Neural cell (in vitro differentiated cells): ENCODE results near the gene TMPRSS4. TPM values are rescaled to one million over a fixed set of nuclear protein-coding genes. Genes with fewer than 3 reads are reported as not detected.

Experiments
- H2AFZ ChIP-seq: fragments of 200-600, 300-800 bp; sonication (generic), shearing (Covaris generic); 2 replicates; pipeline ENCODE4 v1.6.0; 2014; ENCODE audit warnings: low read depth, mild to moderate bottlenecking, antibody characterized with exemption, low read length, moderate library complexity
- H3F3A ChIP-seq: fragments of 200-600 bp; shearing (Covaris generic); 2 replicates; pipeline ENCODE4 v1.6.1; 2016; ENCODE audit warnings: mild to moderate bottlenecking, moderate library complexity, mixed read lengths, antibody characterized with exemption, low read length; ENCODE audit not compliant: insufficient read depth, poor library complexity, severe bottlenecking
- H3K27ac ChIP-seq: fragments of 200-600, 300-800 bp; sonication (generic), shearing (Covaris generic); 2 replicates; pipeline ENCODE4 v1.5.1; 2014; ENCODE audit warnings: mild to moderate bottlenecking, low read length, moderate library complexity
- H3K27me3 ChIP-seq: fragments of 300-800, 200-600 bp; sonication (generic), shearing (Covaris generic); 2 replicates; pipeline ENCODE4 v1.6.0; 2014; ENCODE audit warnings: mild to moderate bottlenecking, low read depth, low read length, moderate library complexity; ENCODE audit not compliant: insufficient read depth
- H3K36me3 ChIP-seq: fragments of 300-800, 200-600 bp; sonication (generic), shearing (Covaris generic); 2 replicates; pipeline ENCODE4 v1.5.1; 2014; ENCODE audit warnings: mild to moderate bottlenecking, antibody characterized with exemption, low read length, moderate library complexity; ENCODE audit not compliant: insufficient read depth
- H3K4me2 ChIP-seq: fragments of 300-800, 200-600 bp; sonication (generic), shearing (Covaris generic); 2 replicates; pipeline ENCODE4 v1.6.0; 2014; ENCODE audit warnings: mild to moderate bottlenecking, low read length
- H3K4me3 ChIP-seq: fragments of 300-800, 200-600 bp; sonication (generic), shearing (Covaris generic); 2 replicates; pipeline ENCODE4 v1.5.1; 2014; ENCODE audit warnings: mild to moderate bottlenecking, low read length, moderate library complexity
- H3K79me2 ChIP-seq: fragments of 200-600 bp; shearing (Covaris generic); replicated peaks from 2 replicates; pipeline ENCODE4 v1.6.0; 2014; ENCODE audit warnings: mild to moderate bottlenecking, low read length, moderate library complexity; ENCODE audit not compliant: insufficient read depth
- H3K9ac ChIP-seq: fragments of 300-800, 200-600 bp; sonication (generic), shearing (Covaris generic); 2 replicates; pipeline ENCODE4 v1.6.1; 2016; ENCODE audit warnings: mild to moderate bottlenecking, low read length, mixed read lengths
- H3K9me2 ChIP-seq: fragments of 200-600 bp; shearing (Covaris generic); 2 replicates; pipeline ENCODE4 v1.6.1; 2016; ENCODE audit warnings: mild to moderate bottlenecking, low read length, mixed read lengths; ENCODE audit not compliant: insufficient read depth
- H3K9me3 ChIP-seq: fragments of 200-600, 300-800 bp; sonication (generic), shearing (Covaris generic); 2 replicates; pipeline ENCODE4 v1.6.1; 2016; ENCODE audit warnings: mild to moderate bottlenecking, mixed run types, low read length, moderate library complexity, mixed read lengths
- H4K20me1 ChIP-seq: fragments of 200-600 bp; shearing (Covaris generic); 2 replicates; pipeline ENCODE4 v1.6.1; 2016; ENCODE audit warnings: mild to moderate bottlenecking, mixed run types; ENCODE audit not compliant: insufficient read depth
- CTCF ChIP-seq: fragments of 450-650 bp; IDR thresholded peaks from 2 replicates; pipeline ENCODE4 v1.5.1; 2014; ENCODE audit warnings: antibody characterized with exemption, mild to moderate bottlenecking, moderate library complexity; ENCODE audit not compliant: poor library complexity, severe bottlenecking
- EP300 ChIP-seq: fragments of 450-650 bp; conservative IDR thresholded peaks from 2 replicates; pipeline ENCODE4 v1.6.1; 2014; ENCODE audit warnings: antibody characterized with exemption, mild to moderate bottlenecking, moderate library complexity; ENCODE audit not compliant: poor library complexity, severe bottlenecking
- EZH2 ChIP-seq: fragments of 200-600, 300-800 bp; shearing (Covaris generic), sonication (generic); IDR thresholded peaks from 2 replicates; pipeline ENCODE4 v1.6.1; 2014; ENCODE audit warnings: antibody characterized with exemption, low read length, borderline replicate concordance, mild to moderate bottlenecking; ENCODE audit not compliant: insufficient read depth, poor library complexity, severe bottlenecking
- MXI1 ChIP-seq: fragments of 450-650 bp; conservative IDR thresholded peaks from 2 replicates; pipeline ENCODE4 v1.6.1; 2014; ENCODE audit warnings: antibody characterized with exemption, mild to moderate bottlenecking; ENCODE audit not compliant: poor library complexity, severe bottlenecking
- POLR2AphosphoS5 ChIP-seq: IDR thresholded peaks from 2 replicates; pipeline ENCODE4 v1.6.1; 2012
- RAD21 ChIP-seq: fragments of 450-650 bp; conservative IDR thresholded peaks from 2 replicates; pipeline ENCODE4 v1.6.1; 2014; ENCODE audit warnings: antibody characterized with exemption, mild to moderate bottlenecking, moderate library complexity
- REST ChIP-seq: IDR thresholded peaks from 2 replicates; pipeline ENCODE4 v1.6.1; 2012; ENCODE audit warnings: borderline replicate concordance
- SMC3 ChIP-seq: fragments of 450-650 bp; conservative IDR thresholded peaks from 2 replicates; pipeline ENCODE4 v1.6.1; 2014; ENCODE audit warnings: antibody characterized with exemption, mild to moderate bottlenecking, moderate library complexity; ENCODE audit not compliant: poor library complexity
- TAF1 ChIP-seq: IDR thresholded peaks from 2 replicates; pipeline ENCODE4 v1.6.1; 2012; ENCODE audit warnings: low read depth
- polyA plus RNA-seq: library from polyadenylated mRNA; depleted of rRNA; stranded (reverse); fragments of >200 nt; gene quantifications from 2 replicates; pipeline ENCODE4 v1.2.3, GENCODE V29; 2014

The TMPRSS4 gene
- polyA plus RNA-seq, 1 donor from 2014 or later, result not detected

- Histone ChIP-seq H3K27me3 (no peaks in the 10 kb centered on the region), H3K9me2 (no peaks in the 10 kb centered on the region), H4K20me1 (no peaks in the 10 kb centered on the region), H3K79me2 (no peaks in the 10 kb centered on the region), H3K36me3 (no peaks in the 10 kb centered on the region), H3K4me2 (no peak overlapping the region), H3K4me3 (no peak overlapping the region), H3F3A (no peaks in the 10 kb centered on the region), H3K27ac (no peak overlapping the region), H2AFZ (no peak overlapping the region), H3K9ac (no peak overlapping the region), H3K9me3 (no peaks in the 10 kb centered on the region)
- TF ChIP-seq TAF1 (no peak), RAD21 (no peak), CTCF (no peak), MXI1 (no peak), POLR2AphosphoS5 (no peak), EZH2 (no peak), REST (no peak), EP300 (no peak), SMC3 (no peak)
Observed at GRCh38 chr11:118033443-118033842, 43.4 kb upstream of the TMPRSS4 start.

- Histone ChIP-seq H3K36me3 (no peaks in the 10 kb centered on the region), H3K27ac (no peak overlapping the region), H3K27me3 (no peaks in the 10 kb centered on the region), H3K4me2 (no peak overlapping the region), H4K20me1 (no peaks in the 10 kb centered on the region), H3K79me2 (no peaks in the 10 kb centered on the region), H3K4me3 (no peak overlapping the region), H2AFZ (no peak overlapping the region), H3K9ac (no peak overlapping the region), H3K9me3 (no peaks in the 10 kb centered on the region), H3K9me2 (no peaks in the 10 kb centered on the region), H3F3A (no peaks in the 10 kb centered on the region)
- TF ChIP-seq POLR2AphosphoS5 (no peak), SMC3 (no peak), EZH2 (no peak), EP300 (no peak), TAF1 (no peak), MXI1 (no peak), CTCF (no peak), REST (no peak), RAD21 (no peak)
Observed at GRCh38 chr11:118042141-118042540, 34.7 kb upstream of the TMPRSS4 start.
